GM23338 (cell line): ENCODE data around the gene STMN3. TPM values are rescaled to one million over a fixed set of nuclear protein-coding genes. Genes with fewer than 3 reads are reported as not detected.
A peak's percentile ranks its signal among the peaks of the same experiment; 100 is the strongest.

Experiments used
- ATAC-seq: fragments of 200-7000 bp; cut with Tn5 transposase; 3 replicates; pipeline ENCODE4 v1.9.1; 2020
- DNase-seq: peaks from one replicate; pipeline ENCODE4 v3.0.0-alpha.2; 2015; ENCODE audit warnings: low spot score
- H2AFZ ChIP-seq: fragments of 200-600 bp; sonication (generic); 2 replicates; pipeline ENCODE4 v1.8.0; 2016; ENCODE audit warnings: antibody characterized with exemption, mild to moderate bottlenecking, moderate library complexity
- H3F3A ChIP-seq: fragments of 200-600 bp; sonication (generic); replicated peaks from 2 replicates; pipeline ENCODE4 v1.8.0; 2017; ENCODE audit warnings: antibody characterized with exemption, mixed run types, low read depth
- H3K27ac ChIP-seq: fragments of 200-600 bp; sonication (generic); 2 replicates; pipeline ENCODE4 v1.6.1; 2016; ENCODE audit warnings: low read depth
- H3K27me3 ChIP-seq: fragments of 200-600 bp; sonication (generic); 2 replicates; pipeline ENCODE4 v1.8.0; 2016; ENCODE audit warnings: mild to moderate bottlenecking, mixed run types, moderate library complexity; ENCODE audit not compliant: insufficient read depth
- H3K36me3 ChIP-seq: fragments of 200-600 bp; sonication (generic); 2 replicates; pipeline ENCODE4 v1.8.0; 2016; ENCODE audit warnings: mild to moderate bottlenecking; ENCODE audit not compliant: insufficient read depth
- H3K4me1 ChIP-seq: fragments of 200-600 bp; sonication (generic); 2 replicates; pipeline ENCODE4 v1.8.0; 2016; ENCODE audit warnings: mild to moderate bottlenecking, moderate library complexity; ENCODE audit not compliant: insufficient read depth
- H3K4me2 ChIP-seq: fragments of 200-600 bp; sonication (generic); 2 replicates; pipeline ENCODE4 v1.7.1; 2017; ENCODE audit warnings: mixed run types
- H3K4me3 ChIP-seq: fragments of 200-600 bp; sonication (generic); 2 replicates; pipeline ENCODE4 v1.6.1; 2016; ENCODE audit warnings: mixed run types
- H3K79me2 ChIP-seq: fragments of 200-600 bp; sonication (generic); replicated peaks from 2 replicates; pipeline ENCODE4 v1.8.0; 2017; ENCODE audit warnings: mild to moderate bottlenecking; ENCODE audit not compliant: insufficient read depth
- H3K9me2 ChIP-seq: fragments of 200-600 bp; sonication (generic); 2 replicates; pipeline ENCODE4 v1.8.0; 2017; ENCODE audit not compliant: insufficient read depth
- H4K20me1 ChIP-seq: fragments of 200-600 bp; sonication (generic); replicated peaks from 2 replicates; pipeline ENCODE4 v1.8.0; 2017; ENCODE audit warnings: mild to moderate bottlenecking; ENCODE audit not compliant: insufficient read depth
- H3K27ac Mint-ChIP-seq: 2 replicates; pipeline ENCODE4 v1.8.0; 2020; ENCODE audit warnings: inconsistent platforms, mild to moderate bottlenecking, moderate library complexity, mixed read lengths
- H3K27me3 Mint-ChIP-seq: 3 replicates; pipeline ENCODE4 v1.8.0; 2022; ENCODE audit warnings: low read depth, mild to moderate bottlenecking, moderate library complexity, mixed read lengths, inconsistent platforms; ENCODE audit not compliant: insufficient read depth, poor library complexity
- H3K36me3 Mint-ChIP-seq: 3 replicates; pipeline ENCODE4 v1.8.0; 2021; ENCODE audit warnings: low read depth, mild to moderate bottlenecking, inconsistent platforms, moderate library complexity, mixed read lengths
- H3K4me1 Mint-ChIP-seq: 3 replicates; pipeline ENCODE4 v1.8.0; 2020; ENCODE audit warnings: mild to moderate bottlenecking, inconsistent platforms, mixed read lengths
- H3K4me3 Mint-ChIP-seq: 3 replicates; pipeline ENCODE4 v1.8.0; 2021; ENCODE audit warnings: moderate library complexity, mild to moderate bottlenecking, inconsistent platforms, mixed read lengths
- H3K9me3 Mint-ChIP-seq: 3 replicates; pipeline ENCODE4 v1.8.0; 2020; ENCODE audit warnings: moderate library complexity, mild to moderate bottlenecking, inconsistent platforms, mixed read lengths
- JUNB ChIP-seq: IDR thresholded peaks from one replicate; pipeline ENCODE4 v1.6.1; 2016; ENCODE audit warnings: antibody characterized with exemption; ENCODE audit not compliant: unreplicated experiment
- POLR2AphosphoS5 ChIP-seq: IDR thresholded peaks from 2 replicates; pipeline ENCODE4 v1.6.1; 2016; ENCODE audit warnings: antibody characterized with exemption, low read depth
- REST ChIP-seq: IDR thresholded peaks from one replicate; pipeline ENCODE4 v1.6.1; 2018; ENCODE audit warnings: antibody characterized with exemption; ENCODE audit not compliant: unreplicated experiment
- ZNF114 ChIP-seq: fragments of 250-450 bp; sonication (Bioruptor Pico); IDR thresholded peaks from 2 replicates; pipeline ENCODE4 v1.5.0; 2020; ENCODE audit warnings: mild to moderate bottlenecking, moderate library complexity
- polyA plus RNA-seq: library from polyadenylated mRNA; unstranded; fragments of >200 nt; fragmentation: Nextera tagmentation; extraction: Ambion mirVana; gene quantifications from 2 replicates; pipeline ENCODE4 v1.2.1, GENCODE V29; 2016
- total RNA-seq: library from RNA; depleted of rRNA; stranded (reverse); fragments of >200 nt; shearing (Covaris generic); gene quantifications from 2 replicates; pipeline ENCODE4 v1.2.3, GENCODE V29; 2014

Gene STMN3
- total and polyA plus RNA-seq, 2 experiments from 2014 or later = 28.6 to 61.3 TPM

DNA sequence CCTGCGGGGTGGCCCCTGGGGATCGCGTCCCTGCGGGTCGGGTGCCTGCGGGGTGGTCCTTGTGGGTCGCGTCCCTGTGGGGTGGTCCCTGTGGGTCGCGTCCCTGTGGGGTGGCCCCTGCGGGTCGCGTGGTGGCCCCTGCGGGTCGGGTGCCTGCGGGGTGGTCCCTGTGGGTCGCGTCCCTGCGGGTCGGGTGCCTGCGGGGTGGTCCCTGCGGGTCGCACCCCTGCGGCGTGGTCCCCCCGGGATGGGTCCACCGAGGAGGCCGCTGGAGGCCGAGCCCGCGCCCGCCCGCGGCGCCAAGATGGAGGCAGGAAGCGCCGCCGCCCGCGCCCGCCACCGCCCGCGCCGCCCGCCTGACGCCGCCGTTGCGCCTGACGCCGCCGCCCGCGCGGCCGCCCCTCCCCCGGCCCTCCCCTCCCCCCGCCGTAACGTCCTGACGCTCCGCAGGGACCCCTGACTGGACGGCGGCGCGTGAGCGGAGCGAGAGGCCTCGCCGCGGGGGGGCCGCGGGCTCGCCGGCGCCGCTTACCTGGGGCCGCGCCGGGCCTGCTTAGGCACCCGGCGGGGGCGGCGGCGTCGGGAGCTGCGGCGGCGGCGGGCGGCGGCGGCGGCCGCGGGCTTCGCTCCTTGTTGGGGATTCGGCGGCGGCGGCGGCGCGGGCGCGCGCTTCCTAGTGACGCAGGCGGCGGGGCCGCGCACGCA lies 26.6 kb downstream of the STMN3 start, which contains the start of gene GMEB2:
Gene GMEB2, minus strand, starts transcription at position 678 of the 705 bp plus-strand sequence. CDS start 7,704 bp downstream, outside the sequence.
- TF ChIP-seq POLR2AphosphoS5 (peak; percentile 41; the same call in 1 of the 2 replicates), REST (no peak)
- no peaks in the 10 kb centered on the region for H3K36me3 ChIP-seq
- peak within 1 kb of the TSS; percentile 91 for H3K4me3 ChIP-seq
- H3F3A ChIP-seq = peaks cover 10% of the 10 kb centered on the region; the same call in 1 of the 2 replicates
- no peaks in the 10 kb centered on the region for H3K9me2 ChIP-seq
- H3K27ac Mint-ChIP-seq = peak within 1 kb of the TSS; percentile 91
- H3K4me1 Mint-ChIP-seq = peaks cover 19% of the 10 kb centered on the region
- no peak within 1 kb of the TSS for H3K27ac ChIP-seq
- DNase-seq (peak; percentile 75), ATAC-seq (peak; percentile 18)
- H3K9me3 Mint-ChIP-seq = no peaks in the 10 kb centered on the region
- H3K27me3 ChIP-seq = no peaks in the 10 kb centered on the region
- no peaks in the 10 kb centered on the region for H4K20me1 ChIP-seq
- peak within 1 kb of the TSS; percentile 90; the same call in 1 of the 2 replicates for H2AFZ ChIP-seq
- peaks cover 12% of the 10 kb centered on the region for H3K27me3 Mint-ChIP-seq
- H3K4me3 Mint-ChIP-seq = peak within 1 kb of the TSS; percentile 74
- peaks cover 2% of the 10 kb centered on the region; the same call in 1 of the 3 replicates for H3K36me3 Mint-ChIP-seq
- peaks cover 39% of the 10 kb centered on the region for H3K79me2 ChIP-seq
- H3K4me1 ChIP-seq = peaks cover 3% of the 10 kb centered on the region; the same call in 1 of the 2 replicates
- H3K4me2 ChIP-seq = peak within 1 kb of the TSS; percentile 89

GRCh38 chr20:63625771-63626423 lies 27.3 kb downstream of the STMN3 start:
- H3K27me3 Mint-ChIP-seq = peaks cover 12% of the 10 kb centered on the region
- peak overlapping the region; percentile 86 for H3K4me2 ChIP-seq
- ATAC-seq (peak; percentile 38), DNase-seq (peak; percentile 36)
- H3K4me1 Mint-ChIP-seq = peaks cover 20% of the 10 kb centered on the region
- peaks cover 2% of the 10 kb centered on the region; the same call in 1 of the 3 replicates for H3K36me3 Mint-ChIP-seq
- H3K9me2 ChIP-seq = no peaks in the 10 kb centered on the region
- no peak overlapping the region for H2AFZ ChIP-seq
- peaks cover 46% of the 10 kb centered on the region for H3K79me2 ChIP-seq
- peak overlapping the region; percentile 66 for H3K4me3 ChIP-seq
- no peak for TF ChIP-seq ZNF114 (CRISPR knock-in tag)
- TF ChIP-seq JUNB = no peak
- TF ChIP-seq REST = no peak
- 0 out of 2 replicates have a peak overlapping the region, but pooled peaks have one; percentile 6 for H3K27ac ChIP-seq
- H3K27me3 ChIP-seq = no peaks in the 10 kb centered on the region
- peak overlapping the region; percentile 91 for H3K27ac Mint-ChIP-seq
- no peaks in the 10 kb centered on the region for H3K36me3 ChIP-seq
- peaks cover 3% of the 10 kb centered on the region; the same call in 1 of the 2 replicates for H3K4me1 ChIP-seq
- H4K20me1 ChIP-seq = no peaks in the 10 kb centered on the region
- no peaks in the 10 kb centered on the region for H3K9me3 Mint-ChIP-seq
- H3K4me3 Mint-ChIP-seq = peak overlapping the region; percentile 74
- H3F3A ChIP-seq = peaks cover 10% of the 10 kb centered on the region; the same call in 1 of the 2 replicates
